GM12865 (cell line): Measurements from ENCODE around the gene RAET1E.
"Not testable (repeated sequence)": the region's sequence is repeated elsewhere in the genome, so short reads cannot be mapped to it uniquely, and the experiment has no call there.

Experiments used
- DNase-seq: peaks from one replicate; pipeline ENCODE4 v3.0.0; 2010; ENCODE audit warnings: low read depth
- H3K4me3 ChIP-seq: 2 replicates; pipeline ENCODE4 v1.5.1; 2011; ENCODE audit warnings: mild to moderate bottlenecking, low read depth, low read length, control low read depth
- CTCF ChIP-seq: IDR thresholded peaks from 2 replicates; pipeline ENCODE4 v1.5.1; 2011; ENCODE audit warnings: low read length, control low read depth, low read depth, inconsistent platforms; ENCODE audit not compliant: insufficient read depth; ENCODE audit errors: missing control alignments

Gene RAET1E

DNA sequence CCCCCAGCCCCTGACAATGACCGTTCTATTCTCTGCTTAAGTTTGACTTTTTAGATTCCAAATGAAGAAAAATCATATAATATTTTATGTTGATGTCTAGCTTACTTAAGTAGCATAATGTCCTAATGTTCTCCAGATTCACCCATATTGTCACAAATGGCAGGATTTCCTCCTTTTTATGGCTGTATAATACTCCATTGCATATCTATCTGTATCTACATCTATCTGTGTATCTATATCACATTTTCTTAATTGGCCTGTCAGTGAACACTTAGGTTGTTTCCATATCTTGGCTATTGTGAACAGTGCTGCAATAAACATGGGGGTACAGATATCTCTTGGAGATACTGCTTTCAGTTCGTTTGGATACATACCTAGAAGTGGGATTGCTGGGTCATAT is 26.7 kb downstream of the RAET1E start:
- no peak for DNase-seq
- TF ChIP-seq CTCF: no peak
- no peak overlapping the region for H3K4me3 ChIP-seq

GRCh38 chr6:149869275-149869892 is 28.5 kb downstream of the RAET1E start:
- DNase-seq: no peak
- no peak for TF ChIP-seq CTCF

GRCh38 chr6:149867876-149868640 is 29.9 kb downstream of the RAET1E start:
- no peak overlapping the region for H3K4me3 ChIP-seq
- no peak for TF ChIP-seq CTCF
- no peak for DNase-seq

More at GRCh38 chr6:149869275-149869892, 28.5 kb downstream of the RAET1E start:
- H3K4me3 ChIP-seq: no peak overlapping the region

- TF ChIP-seq CTCF: peak; percentile 51
- H3K4me3 ChIP-seq: no peak overlapping the region
- peak; percentile 54 for DNase-seq
Observed at GRCh38 chr6:149864578-149865535, 33.1 kb downstream of the RAET1E start.

DNA sequence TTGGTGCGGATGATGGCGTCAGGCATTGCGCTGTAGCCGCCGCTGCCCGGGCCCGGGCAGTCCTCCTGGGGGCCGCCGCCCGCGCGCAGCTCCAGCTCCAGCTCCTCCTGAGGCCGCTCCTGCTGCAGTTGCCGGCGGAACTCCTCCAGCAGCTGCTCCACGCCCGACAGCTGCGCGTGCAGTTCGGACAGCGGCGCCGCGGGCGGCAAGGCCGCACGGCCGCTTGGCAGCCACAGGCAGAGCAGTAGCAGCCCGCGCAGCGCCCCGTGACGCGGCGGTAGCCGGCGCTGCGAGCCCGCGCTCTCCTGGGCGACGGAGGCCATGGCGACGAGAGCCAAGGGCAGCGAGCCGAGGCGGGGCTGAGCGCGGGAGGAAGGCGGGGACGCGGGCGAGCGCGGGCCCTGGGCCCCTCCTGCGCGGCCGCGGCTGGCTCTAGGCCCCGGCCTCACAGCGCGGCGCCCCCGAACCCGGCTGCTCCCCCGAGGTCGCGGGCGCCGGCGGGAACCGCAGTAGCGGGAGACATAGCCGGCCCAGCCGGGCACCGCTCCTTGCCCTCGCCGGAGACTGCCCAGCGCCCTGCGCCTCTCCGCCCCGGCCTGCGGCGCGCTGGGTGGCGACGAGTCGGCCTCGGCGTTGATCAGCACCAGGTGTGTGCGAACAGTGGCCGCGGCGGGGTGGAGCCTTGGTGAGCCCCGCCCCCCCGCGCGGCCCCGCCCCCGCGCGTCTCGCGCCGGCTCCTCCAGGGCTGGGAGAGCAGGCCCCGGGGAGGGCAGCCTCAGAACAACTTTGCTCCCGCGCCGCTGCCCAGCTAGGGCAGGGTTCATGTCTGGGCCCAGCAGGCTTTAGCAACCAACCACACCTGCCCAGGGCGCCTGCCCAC is 34.0 kb downstream of the RAET1E start, which contains the start of gene LRP11:
TSS of gene LRP11 (minus strand) at position 662 of the 880 bp plus-strand sequence. CDS start at position 323, 339 bp downstream.
- peak; percentile 75 for DNase-seq
- TF ChIP-seq CTCF: no peak
- peak within 1 kb of the TSS; percentile 47 for H3K4me3 ChIP-seq

GRCh38 chr6:149862922-149863697 is 34.8 kb downstream of the RAET1E start:
- TF ChIP-seq CTCF: no peak
- DNase-seq: peak; percentile 50
- H3K4me3 ChIP-seq: peak overlapping the region; percentile 47

GRCh38 chr6:149862424-149862738 is 35.5 kb downstream of the RAET1E start:
- not testable (repeated sequence) for H3K4me3 ChIP-seq, DNase-seq
